Motor neuron (in vitro differentiated cells): ENCODE measurements around the gene DYRK4. TPM values are rescaled to one million over a fixed set of nuclear protein-coding genes. Genes with fewer than 3 reads are reported as not detected.

Source experiments
- ATAC-seq, 8 experiments: fragments of 200-7000 bp; cut with Tn5 transposase; replicated peaks in 6 of 8; 2 replicates each; pipeline ENCODE4 v1.8.0; 2021; ENCODE audit warnings: mild to moderate bottlenecking in 8 of 8, moderate library complexity in 8 of 8
- H3K27ac ChIP-seq, 2 donors: fragments of 250-450 bp; sonication (Bioruptor Pico); 2 replicates each; pipeline ENCODE4 v1.9.0; 2021; ENCODE audit warnings: antibody characterized with exemption in 2 of 2, mild to moderate bottlenecking in 2 of 2, moderate library complexity in 1 of 2
- H3K4me1 ChIP-seq, 2 donors: fragments of 250-450 bp; sonication (Bioruptor Pico); replicated peaks in 1 of 2; 2 replicates each; pipeline ENCODE4 v1.6.1; 2021; ENCODE audit warnings: antibody characterized with exemption in 2 of 2, mild to moderate bottlenecking in 2 of 2, moderate library complexity in 1 of 2
- H3K4me3 ChIP-seq, 5 donors: fragments of 250-450 bp; sonication (Bioruptor Pico); 2 replicates each; pipeline ENCODE4 v1.9.0; 2021; ENCODE audit warnings: antibody characterized with exemption in 5 of 5, mild to moderate bottlenecking in 5 of 5, moderate library complexity in 4 of 5
- WGBS, 10 experiments: fragments of 450-650 bp; shearing (Covaris generic); methylation state at CpG; one replicate each; pipeline ENCODE4 v1.0.0; 2022; 5-methylcytosine and 5-hydroxymethylcytosine counted together
- in situ Hi-C, 9 experiments: fragments of 400-800 bp; cut with MboI; loops; one replicate each; pipeline ENCODE4 v1.15.0; 2021; ENCODE audit warnings: low sequenced_read_pairs in 9 of 9, low pct_unique_long_range_greater_than_20kb in 2 of 9; ENCODE audit not compliant: unreplicated experiment in 9 of 9
- total RNA-seq, 8 experiments: library from RNA; unstranded; fragments of 300-600 nt; gene quantifications; 2 replicates each; pipeline versions ENCODE4 v1.2.3 to v1.2.4, GENCODE V29; 2022

The DYRK4 gene
- total RNA-seq, 8 experiments from 2014 or later: 37.1 to 100 (median 55.8) TPM

DNA sequence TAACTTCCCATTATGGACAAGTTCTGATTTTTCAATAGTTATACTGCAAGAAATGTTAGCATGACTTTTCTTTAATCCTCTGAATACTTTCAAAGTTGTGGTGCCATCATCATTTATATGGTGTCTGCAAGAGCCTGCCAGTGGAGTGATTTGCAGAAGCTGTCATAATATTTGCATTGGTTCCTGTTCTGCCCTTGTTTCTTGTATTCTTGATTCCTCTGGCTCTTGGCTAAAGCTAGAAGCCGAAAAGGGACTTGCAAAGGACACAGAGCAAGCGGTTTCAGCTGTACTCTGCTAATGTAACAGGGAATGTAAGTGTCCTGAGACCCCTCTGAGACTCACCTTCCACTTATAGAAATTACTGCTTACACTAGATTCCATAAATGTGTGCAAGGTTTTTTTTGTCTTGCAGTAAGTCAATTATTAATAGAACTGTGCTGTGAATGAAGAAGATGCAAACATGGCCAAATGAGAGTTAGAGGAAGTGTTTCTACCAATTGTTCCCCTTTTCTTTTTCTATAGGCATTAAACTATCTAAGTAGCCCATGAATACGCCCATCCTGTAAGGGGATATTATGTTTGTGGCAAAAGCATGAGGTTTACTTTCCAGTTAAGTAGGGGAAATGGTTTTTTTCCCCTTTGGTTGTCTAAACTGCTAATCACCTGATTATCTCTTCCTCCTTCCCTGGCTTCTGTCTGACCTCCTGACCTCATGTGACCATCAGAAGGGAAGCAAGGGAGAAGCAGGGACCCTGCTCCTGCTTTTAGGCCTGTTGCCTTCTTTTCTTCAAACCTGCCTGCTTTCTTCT, 5.3 kb downstream of the DYRK4 start:
- in situ Hi-C loops: loop anchor here in 2 of 9 experiments (25.0 kb wide), 1 partner anchor 195 kb away; no protein-coding TSS in a partner anchor
- Histone ChIP-seq H3K4me3 (no peak overlapping the region), H3K27ac (no peak overlapping the region), H3K4me1 (peaks cover 7 to 10% of the 10 kb centered on the region in 2 donors)
- ATAC-seq: no peak
- WGBS, 10 experiments: 34 to 100% (median 79%) methylated on average over 1 to 3 of the region's 3 CpGs; no CpG with 5 or more reads in 1 of the 10 experiments

DNA sequence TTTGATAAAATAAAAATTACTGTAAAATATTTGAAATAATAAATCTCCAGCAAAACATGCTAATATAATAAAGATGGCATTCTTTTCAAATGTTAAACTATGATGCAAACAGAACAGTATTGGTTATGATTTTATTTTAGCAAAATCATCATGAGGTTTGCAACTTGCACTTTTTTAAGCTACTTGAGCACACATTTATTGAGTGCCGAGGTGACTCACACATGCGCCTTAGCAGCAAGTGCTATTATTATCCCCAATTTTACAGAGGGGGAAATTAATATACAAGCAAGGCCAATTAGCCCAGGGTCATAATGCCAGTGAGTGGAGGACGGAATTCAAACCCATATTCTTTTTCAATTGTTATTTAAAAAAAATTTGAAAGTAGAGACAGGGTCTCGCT, 7.3 kb downstream of the DYRK4 start:
- Histone ChIP-seq H3K4me1 (no peaks in the 10 kb centered on the region), H3K4me3 (no peak overlapping the region), H3K27ac (no peak overlapping the region)
- in situ Hi-C loops: loop anchor here in 2 of 9 experiments (25.0 kb wide), 1 partner anchor 193 kb away; no protein-coding TSS in a partner anchor
- 81 to 100% (median 96%) methylated on average over 2 to 4 of the region's 4 CpGs; no CpG with 5 or more reads in 3 of the 10 experiments for WGBS, 10 experiments
- ATAC-seq: no peak

DNA sequence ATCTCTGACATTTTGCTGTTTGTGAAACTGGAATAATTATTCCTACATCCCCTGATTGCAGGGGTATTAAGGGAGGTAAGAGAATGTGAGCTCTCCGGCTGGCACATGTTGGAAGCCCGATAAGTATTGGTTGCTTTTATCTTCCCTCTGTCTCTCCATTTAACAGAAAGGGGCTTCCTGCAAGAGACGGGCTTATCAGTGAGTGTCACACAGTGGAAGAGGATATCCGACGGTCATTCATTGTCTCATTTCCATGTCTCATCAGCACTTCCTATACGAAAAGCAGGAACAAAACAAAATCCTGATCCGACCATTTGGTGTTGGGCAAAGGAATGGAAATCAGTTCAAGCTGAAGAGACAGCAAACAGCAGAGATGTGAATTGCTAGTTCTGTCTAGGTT, 10.7 kb downstream of the DYRK4 start:
- ATAC-seq: no peak
- no peak overlapping the region for H3K27ac ChIP-seq
- WGBS, 10 experiments: 68 to 100% (median 98%) methylated on average over 1 to 7 of the region's 7 CpGs; no CpG with 5 or more reads in 2 of the 10 experiments
- no peaks in the 10 kb centered on the region for H3K4me1 ChIP-seq
- in situ Hi-C loops: loop anchor here in 2 of 9 experiments (25.0 kb wide), 1 partner anchor 190 kb away; no protein-coding TSS in a partner anchor
- no peak overlapping the region for H3K4me3 ChIP-seq

GRCh38 chr12:4579305-4580102, 17.5 kb downstream of the DYRK4 start:
- peaks cover 5% of the 10 kb centered on the region in 2 donors for H3K4me1 ChIP-seq
- peak in 4 of 8 experiments; percentile 33 to 88 (median 79) for ATAC-seq
- no peak overlapping the region for H3K4me3 ChIP-seq
- 10 to 90% (median 62%) methylated on average over 2 to 8 of the region's 8 CpGs for WGBS, 10 experiments
- no peak overlapping the region for H3K27ac ChIP-seq
- in situ Hi-C loops: no loop called here

DNA sequence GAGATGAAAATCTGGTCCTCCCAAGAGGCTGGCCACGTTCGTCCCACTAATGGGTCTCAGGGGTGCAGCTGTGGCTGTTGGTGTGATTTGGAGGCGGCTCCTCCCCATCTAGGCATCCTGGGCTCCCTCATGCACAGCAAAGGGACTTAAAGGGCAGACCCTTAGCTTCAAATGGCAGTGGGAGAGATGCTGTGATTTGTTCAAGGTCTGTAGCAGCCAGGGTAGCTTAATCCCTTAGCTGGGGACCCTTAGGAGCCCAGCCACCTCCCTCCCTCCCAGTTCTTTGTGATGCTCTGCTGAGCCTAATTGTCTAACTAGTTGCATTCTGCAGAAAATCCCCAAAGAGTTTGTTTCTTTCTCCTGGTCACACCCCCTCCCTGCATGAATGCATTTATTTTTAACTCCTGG, 18.3 kb downstream of the DYRK4 start:
- in situ Hi-C loops: no loop called here
- no peak overlapping the region for H3K27ac ChIP-seq
- H3K4me3 ChIP-seq: no peak overlapping the region
- ATAC-seq: peak in 3 of 8 experiments; percentile 43 to 56 (median 51)
- H3K4me1 ChIP-seq: peaks cover 5% of the 10 kb centered on the region in 2 donors
- WGBS, 10 experiments: 0 to 83% (median 60%) methylated on average over 1 of the region's 3 CpGs; no CpG with 5 or more reads in 7 of the 10 experiments

GRCh38 chr12:4584281-4584680, 22.3 kb downstream of the DYRK4 start:
- WGBS, 10 experiments: 60 to 100% (median 93%) methylated on average over 1 to 4 of the region's 6 CpGs; no CpG with 5 or more reads in 1 of the 10 experiments
- no peak overlapping the region for H3K4me3 ChIP-seq
- H3K4me1 ChIP-seq: peaks cover 5% of the 10 kb centered on the region in 2 donors
- no peak overlapping the region for H3K27ac ChIP-seq
- in situ Hi-C loops: no loop called here
- ATAC-seq: no peak

- no peak overlapping the region for H3K4me3 ChIP-seq
- peaks cover 5% of the 10 kb centered on the region in 2 donors for H3K4me1 ChIP-seq
- WGBS, 10 experiments: 46 to 100% (median 82%) methylated on average over 1 to 7 of the region's 7 CpGs; no CpG with 5 or more reads in 3 of the 10 experiments
- H3K27ac ChIP-seq: no peak overlapping the region
- no peak for ATAC-seq
- in situ Hi-C loops: no loop called here
These were observed 22.9 kb downstream of the DYRK4 start for GRCh38 chr12:4584896-4585295.

GRCh38 chr12:4586500-4586899, 24.5 kb downstream of the DYRK4 start:
- peak in 1 of 8 experiments; percentile 21 for ATAC-seq
- Histone ChIP-seq H3K4me1 (no peaks in the 10 kb centered on the region), H3K4me3 (no peak overlapping the region), H3K27ac (no peak overlapping the region)
- in situ Hi-C loops: no loop called here
- WGBS, 10 experiments: 10 to 93% (median 59%) methylated on average over 1 to 3 of the region's 5 CpGs; no CpG with 5 or more reads in 4 of the 10 experiments

DNA sequence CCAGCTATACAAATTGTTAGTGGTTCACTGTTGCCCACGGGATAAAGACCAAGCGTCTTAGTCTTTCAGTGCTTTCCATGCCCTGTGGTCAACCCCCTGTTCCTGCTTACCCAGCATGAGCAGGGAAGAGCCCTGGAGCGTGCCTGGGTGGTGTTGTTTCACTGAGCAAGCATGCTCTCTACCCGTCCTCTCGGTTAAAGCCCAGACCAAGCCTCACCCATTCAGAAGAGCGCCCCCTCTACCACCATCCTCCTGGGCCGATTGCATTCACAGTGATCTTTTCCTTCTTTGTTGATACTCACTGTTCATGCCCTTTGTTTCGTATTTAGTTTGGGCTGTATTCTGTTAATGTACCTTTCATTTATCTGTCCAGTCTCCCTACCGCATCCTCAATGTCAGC, 25.1 kb downstream of the DYRK4 start:
- in situ Hi-C loops: no loop called here
- H3K4me3 ChIP-seq: no peak overlapping the region
- H3K27ac ChIP-seq: no peak overlapping the region
- WGBS, 10 experiments: 25 to 80% (median 68%) methylated on average over 1 to 9 of the region's 9 CpGs; no CpG with 5 or more reads in 1 of the 10 experiments
- peak in 1 of 8 experiments; percentile 58 for ATAC-seq
- no peaks in the 10 kb centered on the region for H3K4me1 ChIP-seq

DNA sequence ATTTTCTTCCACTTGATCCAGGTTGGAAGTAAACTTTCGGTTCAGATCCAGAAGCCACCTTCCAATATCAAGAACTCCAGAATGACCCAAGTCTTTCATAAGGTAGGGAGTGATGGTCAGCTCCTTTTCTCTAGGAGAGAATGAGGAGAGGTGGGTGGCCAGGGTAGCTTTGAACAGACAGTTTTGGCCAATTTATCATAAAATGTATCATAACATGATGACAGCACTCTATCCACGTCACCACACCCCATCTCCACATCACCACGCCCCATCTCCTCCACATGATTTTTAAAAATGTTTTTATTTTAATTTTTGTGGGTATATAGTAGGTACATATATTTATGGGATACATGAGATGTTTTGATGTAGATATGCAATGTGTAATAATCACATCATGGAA, 26.9 kb downstream of the DYRK4 start:
- Histone ChIP-seq H3K27ac (no peak overlapping the region), H3K4me3 (no peak overlapping the region), H3K4me1 (no peaks in the 10 kb centered on the region)
- ATAC-seq: no peak
- in situ Hi-C loops: no loop called here
- WGBS, 10 experiments: 56 to 100% (median 83%) methylated on average over 1 to 3 of the region's 3 CpGs; no CpG with 5 or more reads in 3 of the 10 experiments

- H3K4me1 ChIP-seq: no peaks in the 10 kb centered on the region
- in situ Hi-C loops: no loop called here
- WGBS, 10 experiments: 0 to 100% (median 50%) methylated on average over 1 to 2 of the region's 2 CpGs; no CpG with 5 or more reads in 4 of the 10 experiments
- H3K4me3 ChIP-seq: no peak overlapping the region
- ATAC-seq: no peak
- no peak overlapping the region for H3K27ac ChIP-seq
These were observed 27.9 kb downstream of the DYRK4 start for GRCh38 chr12:4589941-4590340.

- WGBS, 10 experiments: 7 to 100% (median 51%) methylated on average over 1 to 5 of the region's 7 CpGs; no CpG with 5 or more reads in 1 of the 10 experiments
- Histone ChIP-seq H3K4me3 (no peak overlapping the region), H3K4me1 (no peaks in the 10 kb centered on the region), H3K27ac (no peak overlapping the region)
- in situ Hi-C loops: no loop called here
- peak in 1 of 8 experiments; percentile 37 for ATAC-seq
These were observed 29.2 kb downstream of the DYRK4 start for GRCh38 chr12:4591180-4591687.
